Mucosa of gallbladder (tissue), 1 donor: ENCODE data around the gene ZFYVE28. TPM values are rescaled to one million over a fixed set of nuclear protein-coding genes. Genes with fewer than 3 reads are reported as not detected.

Experiments
- DNase-seq: peaks from one replicate; pipeline ENCODE4 v3.0.0-alpha.2; 2020; ENCODE audit warnings: low spot score
- total RNA-seq: library from RNA; stranded (reverse); gene quantifications from one replicate; pipeline ENCODE4 v1.2.1, GENCODE V29; 2021
- donor health status: DM: no; HTN: no; CAD: no.

Gene ZFYVE28
- total RNA-seq, 1 donor from 2014 or later = 31.1 TPM

- DNase-seq = no peak
These were observed 10.2 kb upstream of the ZFYVE28 start for GRCh38 chr4:2428496-2429213.

- no peak for DNase-seq
These were observed 9.2 kb upstream of the ZFYVE28 start for GRCh38 chr4:2427383-2428334.

GRCh38 chr4:2426711-2427275 is 8.3 kb upstream of the ZFYVE28 start:
- DNase-seq = no peak

- no peak for DNase-seq
These were observed 7.6 kb upstream of the ZFYVE28 start for GRCh38 chr4:2426069-2426397.

GRCh38 chr4:2425386-2426068 is 7.1 kb upstream of the ZFYVE28 start:
- no peak for DNase-seq

GRCh38 chr4:2424581-2424980 is 6.1 kb upstream of the ZFYVE28 start:
- no peak for DNase-seq

- no peak for DNase-seq
These were observed 5.2 kb upstream of the ZFYVE28 start for GRCh38 chr4:2423695-2424094.

GRCh38 chr4:2423066-2423465 is 4.6 kb upstream of the ZFYVE28 start:
- no peak for DNase-seq

GRCh38 chr4:2421928-2422327 is 3.5 kb upstream of the ZFYVE28 start:
- no peak for DNase-seq

- DNase-seq = no peak
These were observed 1.4 kb upstream of the ZFYVE28 start for GRCh38 chr4:2419814-2420213.

GRCh38 chr4:2418650-2419571 is 466 bp upstream of the ZFYVE28 start, which contains the start of gene CFAP99:
CFAP99 (plus strand) TSS chr4:2418955.
- peak; percentile 98 for DNase-seq

- DNase-seq = no peak
These were observed 1.1 kb downstream of the ZFYVE28 start for GRCh38 chr4:2417226-2417764.

GRCh38 chr4:2416564-2417225 is 1.8 kb downstream of the ZFYVE28 start:
- no peak for DNase-seq

- DNase-seq = no peak
These were observed 2.4 kb downstream of the ZFYVE28 start for GRCh38 chr4:2415881-2416563.

- DNase-seq = no peak
These were observed 3.2 kb downstream of the ZFYVE28 start for GRCh38 chr4:2415213-2415612.

GRCh38 chr4:2413821-2414610 is 4.4 kb downstream of the ZFYVE28 start:
- DNase-seq = peak; percentile 55

- peak; percentile 85 for DNase-seq
These were observed 5.3 kb downstream of the ZFYVE28 start for GRCh38 chr4:2412885-2413716.

GRCh38 chr4:2412534-2412884 is 5.9 kb downstream of the ZFYVE28 start:
- DNase-seq = peak; percentile 54
